ENCODE data around the gene POU3F2.

Gene POU3F2

DNA sequence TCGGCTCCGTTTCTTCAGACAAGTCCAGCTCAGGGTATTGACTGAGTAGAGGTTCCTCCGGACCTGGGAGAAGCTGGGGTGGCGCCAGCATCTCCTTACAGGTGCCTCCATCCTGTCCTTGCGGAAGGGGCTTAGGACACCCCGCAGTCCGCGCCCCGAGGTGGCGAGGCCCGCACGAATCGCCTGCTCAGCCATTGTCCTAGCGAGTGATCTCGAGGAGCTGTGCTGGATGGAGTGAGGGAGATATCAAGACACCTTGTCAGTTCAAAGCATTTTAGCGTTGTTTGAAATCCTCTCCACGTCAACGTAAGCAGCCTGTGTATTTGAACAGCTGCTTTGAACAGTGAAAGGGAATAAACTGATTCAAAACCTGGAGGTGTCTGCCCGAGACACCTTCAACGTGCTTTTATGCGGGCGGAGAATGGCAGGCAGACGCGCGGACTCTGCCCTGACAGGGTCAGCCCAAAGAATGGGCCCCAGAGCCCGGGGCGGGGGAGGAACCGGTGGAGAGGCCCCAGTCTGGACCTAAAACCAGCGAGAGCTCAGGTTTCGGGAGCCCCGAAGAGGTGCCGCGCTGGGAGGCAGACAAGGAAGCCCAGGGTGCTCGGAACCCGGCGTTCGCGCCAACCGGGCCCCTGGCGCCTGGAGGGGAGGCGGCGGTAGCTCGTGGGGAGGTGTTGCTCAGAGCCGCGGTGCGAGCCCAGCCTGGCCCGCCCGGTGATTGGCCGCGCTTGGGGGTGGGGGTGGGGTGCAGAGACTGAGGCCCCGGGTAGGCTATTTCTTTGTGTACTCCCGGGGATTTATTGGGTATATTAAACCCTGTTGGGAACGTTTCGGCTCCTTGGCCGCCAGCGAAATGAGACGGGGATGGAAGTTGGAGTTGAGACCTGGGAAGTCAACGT lies 3.1 kb upstream of the POU3F2 start:
- DNase-seq (ENCODE audit: low spot score), result no peak

DNA sequence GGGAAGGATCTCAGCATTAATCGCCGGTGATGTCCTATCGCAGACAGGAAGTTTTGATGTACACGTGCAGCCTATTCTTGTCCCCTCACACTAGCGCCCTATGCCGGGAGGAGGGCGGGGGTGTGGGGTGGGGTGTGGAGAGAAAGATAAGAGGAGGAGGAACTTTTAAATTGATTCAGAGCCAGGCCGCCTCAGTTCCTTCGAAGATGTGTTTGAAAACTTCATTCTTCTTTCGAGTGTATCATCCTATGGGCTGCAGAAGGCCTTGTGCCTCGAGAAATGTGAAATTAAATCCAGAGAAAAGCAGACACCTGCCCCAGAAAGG lies 2.5 kb upstream of the POU3F2 start:
- no peak for DNase-seq (ENCODE audit: low spot score)

DNA sequence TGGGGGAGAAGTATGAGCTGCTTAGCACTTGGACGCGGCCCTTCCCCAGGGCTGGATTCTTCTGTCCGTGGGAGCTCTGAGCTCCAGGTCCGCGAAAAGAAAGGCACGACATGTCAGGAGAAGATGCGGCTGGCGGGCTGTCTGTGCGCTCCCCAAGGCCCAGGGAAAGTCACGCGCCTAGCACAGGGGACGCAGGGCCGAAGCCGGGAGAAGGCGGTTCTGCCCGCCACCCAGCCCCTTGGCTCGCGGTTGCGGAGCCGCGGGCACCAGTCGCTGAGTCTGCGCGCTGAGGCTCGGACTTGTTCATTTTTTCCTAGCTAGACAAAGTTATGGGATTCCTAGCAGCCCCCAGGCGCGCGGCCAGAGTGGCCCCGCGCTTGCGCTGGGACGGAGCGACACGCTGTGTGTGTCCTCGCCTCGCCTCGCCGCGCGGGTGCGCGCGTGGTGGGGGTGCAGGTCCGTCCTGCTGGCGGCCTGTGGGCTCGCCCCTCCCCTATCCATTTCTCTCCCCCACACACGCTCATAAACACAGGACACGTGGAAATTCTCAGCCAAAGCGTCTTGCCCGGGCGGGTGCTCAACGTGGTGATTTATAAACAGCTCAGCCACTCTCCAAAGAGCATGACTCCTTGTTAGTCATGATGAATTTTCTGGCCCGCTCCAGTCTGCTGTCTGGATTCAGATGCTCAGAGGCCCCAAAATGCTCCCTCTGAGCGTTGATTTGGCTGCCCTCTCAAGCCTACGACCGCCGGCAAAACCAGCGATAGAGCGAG lies 1.9 kb upstream of the POU3F2 start:
- DNase-seq (ENCODE audit: low spot score), result no peak

DNA sequence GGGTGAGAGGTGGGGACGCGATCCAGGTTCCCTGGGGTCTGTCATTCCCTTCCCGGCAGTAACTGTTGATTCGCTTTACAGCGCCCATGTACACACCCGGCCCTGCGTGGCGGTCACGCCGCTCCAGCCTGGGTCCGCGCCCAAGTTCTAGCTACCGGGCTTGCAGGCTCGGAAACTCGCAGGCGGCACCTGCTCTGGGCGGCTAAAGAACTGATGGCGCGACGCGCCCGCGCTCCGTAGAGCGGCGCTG lies 1.4 kb upstream of the POU3F2 start:
- DNase-seq (ENCODE audit: low spot score), result no peak

DNA sequence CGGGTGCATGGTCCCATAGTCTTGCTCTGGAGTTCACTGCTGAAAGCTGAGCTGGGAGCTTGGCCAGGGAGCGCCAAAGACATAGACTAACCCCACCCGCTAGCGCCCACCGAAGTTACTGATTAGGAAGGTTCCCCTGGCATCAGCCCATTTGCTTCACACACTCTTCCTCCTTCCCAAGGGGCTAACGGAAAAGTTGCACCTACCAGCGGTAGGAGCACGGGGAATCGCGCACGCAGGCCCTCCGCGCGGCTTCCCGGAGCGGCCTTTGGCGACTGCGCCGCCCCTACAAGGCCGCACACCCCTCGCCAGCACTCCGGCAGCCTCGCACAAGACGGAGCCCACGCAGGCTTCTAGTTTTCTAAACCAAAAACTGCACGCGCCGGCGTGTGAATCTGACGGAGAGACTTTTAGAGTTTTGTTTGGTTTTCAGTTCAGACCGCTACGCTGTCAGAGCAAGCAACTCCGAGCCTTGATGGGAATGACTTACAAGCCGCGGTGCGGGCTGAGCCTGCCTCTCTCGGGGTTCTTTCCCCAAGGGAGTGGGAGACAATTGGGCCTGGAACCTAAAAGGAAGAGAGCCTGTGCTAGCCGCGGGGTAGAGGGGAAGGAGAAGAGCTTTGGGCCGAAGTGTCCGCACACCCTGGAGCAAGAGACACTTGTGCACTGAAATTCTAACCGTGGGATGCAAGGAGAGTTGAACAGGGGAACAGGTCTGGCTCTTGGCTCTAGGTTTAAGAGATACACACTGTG lies 891 bp upstream of the POU3F2 start:
- DNase-seq (ENCODE audit: low spot score), result no peak

DNA sequence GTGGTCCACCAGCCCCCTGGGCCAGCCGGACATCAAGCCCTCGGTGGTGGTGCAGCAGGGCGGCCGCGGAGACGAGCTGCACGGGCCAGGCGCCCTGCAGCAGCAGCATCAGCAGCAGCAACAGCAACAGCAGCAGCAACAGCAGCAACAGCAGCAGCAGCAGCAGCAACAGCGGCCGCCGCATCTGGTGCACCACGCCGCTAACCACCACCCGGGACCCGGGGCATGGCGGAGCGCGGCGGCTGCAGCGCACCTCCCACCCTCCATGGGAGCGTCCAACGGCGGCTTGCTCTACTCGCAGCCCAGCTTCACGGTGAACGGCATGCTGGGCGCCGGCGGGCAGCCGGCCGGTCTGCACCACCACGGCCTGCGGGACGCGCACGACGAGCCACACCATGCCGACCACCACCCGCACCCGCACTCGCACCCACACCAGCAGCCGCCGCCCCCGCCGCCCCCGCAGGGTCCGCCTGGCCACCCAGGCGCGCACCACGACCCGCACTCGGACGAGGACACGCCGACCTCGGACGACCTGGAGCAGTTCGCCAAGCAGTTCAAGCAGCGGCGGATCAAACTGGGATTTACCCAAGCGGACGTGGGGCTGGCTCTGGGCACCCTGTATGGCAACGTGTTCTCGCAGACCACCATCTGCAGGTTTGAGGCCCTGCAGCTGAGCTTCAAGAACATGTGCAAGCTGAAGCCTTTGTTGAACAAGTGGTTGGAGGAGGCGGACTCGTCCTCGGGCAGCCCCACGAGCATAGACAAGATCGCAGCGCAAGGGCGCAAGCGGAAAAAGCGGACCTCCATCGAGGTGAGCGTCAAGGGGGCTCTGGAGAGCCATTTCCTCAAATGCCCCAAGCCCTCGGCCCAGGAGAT lies 1.0 kb downstream of the POU3F2 start:
- DNase-seq (ENCODE audit: low spot score), result no peak

DNA sequence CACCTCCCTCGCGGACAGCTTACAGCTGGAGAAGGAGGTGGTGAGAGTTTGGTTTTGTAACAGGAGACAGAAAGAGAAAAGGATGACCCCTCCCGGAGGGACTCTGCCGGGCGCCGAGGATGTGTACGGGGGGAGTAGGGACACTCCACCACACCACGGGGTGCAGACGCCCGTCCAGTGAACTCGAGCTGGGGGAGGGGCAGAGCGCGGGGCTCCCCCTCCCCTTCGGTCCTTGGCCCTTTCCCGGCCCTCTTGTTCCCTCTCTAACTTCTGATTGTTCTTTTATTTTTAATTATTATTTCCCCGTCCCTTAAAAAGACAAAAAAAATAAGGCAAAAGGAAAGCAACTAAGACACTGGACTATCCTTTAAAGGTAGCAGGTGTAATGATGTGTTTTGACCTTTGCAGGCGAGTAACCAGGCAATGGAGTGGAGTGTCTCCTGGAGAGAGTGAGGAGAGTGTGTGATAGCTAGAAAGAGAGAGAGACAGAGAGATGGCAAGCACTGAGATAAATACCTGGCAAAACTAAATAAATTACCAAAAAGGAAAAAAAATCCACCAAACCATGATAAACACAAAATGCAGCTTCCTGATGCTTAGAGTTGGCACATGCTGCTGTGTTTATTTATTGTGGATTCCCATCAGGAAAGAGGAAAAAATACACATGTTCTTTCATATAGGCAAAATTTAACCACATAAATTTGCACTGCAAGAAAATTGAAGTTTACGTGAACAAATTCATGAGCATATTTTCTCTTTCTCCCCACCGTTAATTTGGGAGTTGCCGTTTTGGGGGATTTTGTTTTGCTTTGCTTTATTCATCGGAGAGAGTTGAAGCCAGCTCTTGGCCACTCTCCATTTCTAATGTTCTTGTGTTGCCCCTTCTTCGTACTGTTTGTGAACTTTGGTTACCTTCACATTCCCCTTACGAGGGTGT lies 1.9 kb downstream of the POU3F2 start:
- DNase-seq (ENCODE audit: low spot score), result no peak

DNA sequence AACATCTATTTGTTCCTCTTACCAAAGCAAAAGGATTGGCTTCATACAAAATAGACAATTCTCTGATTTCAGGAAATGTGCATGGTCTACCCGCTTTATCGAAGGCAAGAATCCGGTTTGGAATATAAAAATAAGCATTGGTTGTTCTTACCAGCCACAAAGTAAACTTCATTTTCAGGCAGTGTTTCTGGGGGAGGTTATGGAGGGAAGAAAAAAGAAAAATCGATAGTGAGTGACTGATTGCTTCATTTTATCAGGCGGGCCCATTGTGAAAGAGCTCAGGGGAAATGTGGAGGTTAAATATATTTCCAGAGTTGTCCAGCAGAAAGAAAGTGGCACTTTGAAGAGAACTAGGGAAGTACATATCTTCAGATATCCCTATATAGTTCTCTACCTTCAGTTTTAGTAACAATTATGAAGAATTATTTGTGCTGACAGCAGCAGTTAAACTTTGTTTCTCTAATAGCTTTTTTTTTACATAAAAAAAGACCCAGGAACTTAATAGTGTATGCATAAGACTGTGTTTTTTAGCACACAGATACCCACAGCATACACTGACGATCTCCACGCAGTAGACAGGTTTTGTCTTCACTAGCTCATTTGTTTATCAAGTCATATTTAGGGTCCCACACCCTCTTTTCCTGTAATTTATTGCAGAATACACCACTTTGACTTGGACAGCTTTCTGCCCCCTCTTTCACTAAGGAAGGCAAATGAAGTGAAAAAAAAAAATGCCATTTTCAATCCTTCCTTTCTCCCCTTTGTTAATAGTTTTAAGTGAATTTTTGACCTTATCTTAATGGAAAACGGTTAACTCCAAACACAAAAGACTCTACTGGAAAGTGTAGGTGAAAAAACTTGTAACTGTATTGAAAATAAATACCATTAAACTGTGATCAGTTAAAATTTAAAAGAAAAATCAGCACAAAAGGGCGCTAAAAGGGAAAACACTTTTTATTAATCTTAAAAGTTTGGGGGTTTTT lies 2.9 kb downstream of the POU3F2 start:
- DNase-seq (ENCODE audit: low spot score), result no peak

DNA sequence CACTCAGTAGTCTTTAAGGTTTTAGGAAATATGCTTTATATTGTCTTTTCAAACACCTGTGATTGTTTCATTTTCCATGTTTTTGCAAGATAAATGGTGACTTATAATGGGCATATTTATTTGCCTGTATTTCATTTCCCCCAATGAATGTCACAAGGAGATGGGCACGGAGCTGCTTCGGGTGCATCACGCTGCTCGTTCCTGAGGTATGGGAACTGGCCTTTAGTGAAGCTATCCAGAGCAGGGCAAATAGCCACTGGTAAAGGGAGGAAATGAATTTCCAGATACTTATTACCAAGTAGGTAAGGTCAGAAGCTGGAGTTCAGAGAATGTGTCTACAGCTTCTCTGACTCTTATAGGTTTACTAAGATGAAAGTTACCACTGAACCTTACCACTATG lies 3.7 kb downstream of the POU3F2 start:
- DNase-seq (ENCODE audit: low spot score), result no peak

DNA sequence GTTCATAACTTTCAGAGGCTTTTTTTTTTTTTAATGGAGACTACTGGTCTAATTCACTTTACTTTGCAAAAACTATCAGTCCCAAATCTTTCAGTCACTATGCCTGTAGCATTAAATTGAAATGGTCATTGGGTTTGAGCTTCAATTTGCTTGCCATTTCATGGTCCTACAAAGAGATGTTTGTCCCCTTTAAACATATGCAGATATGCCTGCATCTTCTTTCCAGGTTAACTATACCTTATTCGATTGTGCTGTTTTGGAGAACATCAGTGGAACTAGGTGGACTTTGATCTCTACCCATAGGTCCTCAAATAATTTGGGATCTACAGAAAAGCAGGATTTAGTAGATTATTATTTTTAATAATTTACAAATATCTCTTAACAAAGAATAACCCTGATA lies 4.6 kb downstream of the POU3F2 start:
- DNase-seq (ENCODE audit: low spot score), result no peak

DNA sequence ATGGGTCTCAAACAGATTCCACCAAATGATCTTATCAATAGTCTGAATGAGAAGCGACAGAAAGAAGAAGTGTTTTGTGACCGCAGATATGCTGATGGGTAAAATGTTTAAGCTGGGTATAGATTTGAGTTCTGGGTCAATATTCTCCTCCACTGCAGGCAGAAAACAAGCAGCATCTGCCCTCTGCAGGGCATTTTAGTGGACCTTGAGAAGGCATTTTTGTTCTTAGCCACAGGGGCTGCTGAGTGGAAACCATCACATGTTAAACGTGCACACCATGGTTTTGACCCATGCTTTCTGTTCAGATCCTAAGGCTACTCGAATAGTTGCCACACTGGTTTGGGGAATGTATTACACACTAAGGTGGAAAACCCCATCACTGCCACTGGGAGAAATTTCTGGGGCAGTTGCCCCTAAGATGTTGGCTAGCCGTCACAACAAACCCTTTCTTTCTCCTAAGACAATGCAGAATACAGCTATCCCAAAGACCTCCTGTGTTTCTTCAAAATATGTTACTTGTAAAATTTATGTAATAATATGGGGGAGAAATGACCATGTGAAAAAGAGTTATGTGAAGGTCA lies 5.5 kb downstream of the POU3F2 start:
- no peak for DNase-seq (ENCODE audit: low spot score)

DNA sequence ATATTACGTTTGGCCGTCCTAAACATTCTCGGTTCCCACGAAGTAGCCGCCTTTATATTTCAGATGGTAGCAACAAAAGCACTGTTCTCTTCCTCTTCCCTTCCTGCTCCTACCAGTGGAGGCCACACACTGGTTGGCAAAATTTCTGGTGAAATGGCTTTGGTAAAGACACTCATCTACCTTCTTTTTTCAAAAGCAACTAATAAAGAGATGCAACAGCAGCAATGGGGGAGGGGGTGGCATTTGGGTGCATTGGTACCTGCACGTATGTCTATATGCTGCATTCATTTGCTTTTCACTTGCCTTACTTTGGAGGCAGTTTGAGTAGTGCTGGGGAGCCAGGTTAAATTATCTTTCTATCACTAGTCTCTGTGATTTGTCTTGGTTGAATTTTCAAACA lies 6.0 kb downstream of the POU3F2 start:
- DNase-seq (ENCODE audit: low spot score), result no peak

DNA sequence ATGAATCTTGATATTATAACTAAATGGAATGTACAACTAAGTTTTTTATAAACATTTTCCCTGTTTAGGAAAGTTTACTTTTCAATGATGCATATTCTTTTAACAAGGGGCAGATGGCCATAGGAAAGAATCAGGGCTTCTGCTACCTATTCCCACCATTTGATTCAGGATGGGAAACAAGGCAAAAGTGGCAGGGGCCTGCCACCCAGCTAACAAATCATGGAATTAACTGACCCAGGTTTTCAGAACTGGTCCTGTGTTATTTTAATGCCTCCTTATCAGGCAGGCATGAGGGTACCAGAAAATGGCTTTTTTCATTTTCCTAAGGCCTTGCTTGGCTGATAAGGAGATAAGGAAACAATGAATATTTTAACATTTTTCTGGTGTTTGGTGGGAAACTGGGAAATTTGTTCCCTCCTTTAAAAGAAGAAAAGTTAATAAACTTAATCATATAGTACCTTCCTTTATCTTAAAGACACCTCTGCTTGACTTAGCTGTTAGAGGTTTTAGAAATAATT lies 6.7 kb downstream of the POU3F2 start:
- DNase-seq (ENCODE audit: low spot score), result no peak

DNA sequence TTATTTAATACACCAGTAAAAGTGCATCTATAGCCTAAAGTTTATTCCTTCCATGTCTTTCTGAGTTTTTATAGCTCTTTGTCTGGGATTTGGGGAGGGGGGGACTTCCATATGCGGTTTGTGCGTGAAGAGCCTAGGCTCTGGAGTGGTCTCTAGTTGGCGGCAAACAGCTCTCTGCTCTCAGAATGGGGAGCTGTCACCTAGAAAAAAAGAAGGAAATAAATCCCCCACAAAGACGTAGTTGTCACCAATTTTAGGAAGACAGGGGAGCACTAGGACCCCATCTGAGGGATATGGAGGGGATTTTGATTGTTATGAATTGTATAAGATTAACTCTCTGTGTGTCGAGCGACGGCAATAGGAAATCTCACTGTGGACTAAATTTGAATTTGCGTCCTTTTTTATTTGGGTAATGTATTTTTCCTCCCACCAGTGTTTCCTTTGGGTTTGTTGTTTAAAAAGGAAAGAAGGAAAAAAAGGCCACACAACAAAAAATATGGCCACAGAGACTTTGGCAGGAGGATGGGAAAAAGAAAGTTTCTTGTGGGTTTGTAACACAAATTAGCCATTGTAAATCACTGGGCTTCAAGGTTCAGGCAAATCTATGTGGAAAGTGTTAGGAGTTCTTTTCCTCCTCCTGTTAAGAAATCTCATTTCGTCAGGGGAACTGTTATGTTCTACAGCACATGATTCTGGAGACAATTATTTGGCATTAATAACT lies 7.4 kb downstream of the POU3F2 start:
- DNase-seq (ENCODE audit: low spot score), result no peak

DNA sequence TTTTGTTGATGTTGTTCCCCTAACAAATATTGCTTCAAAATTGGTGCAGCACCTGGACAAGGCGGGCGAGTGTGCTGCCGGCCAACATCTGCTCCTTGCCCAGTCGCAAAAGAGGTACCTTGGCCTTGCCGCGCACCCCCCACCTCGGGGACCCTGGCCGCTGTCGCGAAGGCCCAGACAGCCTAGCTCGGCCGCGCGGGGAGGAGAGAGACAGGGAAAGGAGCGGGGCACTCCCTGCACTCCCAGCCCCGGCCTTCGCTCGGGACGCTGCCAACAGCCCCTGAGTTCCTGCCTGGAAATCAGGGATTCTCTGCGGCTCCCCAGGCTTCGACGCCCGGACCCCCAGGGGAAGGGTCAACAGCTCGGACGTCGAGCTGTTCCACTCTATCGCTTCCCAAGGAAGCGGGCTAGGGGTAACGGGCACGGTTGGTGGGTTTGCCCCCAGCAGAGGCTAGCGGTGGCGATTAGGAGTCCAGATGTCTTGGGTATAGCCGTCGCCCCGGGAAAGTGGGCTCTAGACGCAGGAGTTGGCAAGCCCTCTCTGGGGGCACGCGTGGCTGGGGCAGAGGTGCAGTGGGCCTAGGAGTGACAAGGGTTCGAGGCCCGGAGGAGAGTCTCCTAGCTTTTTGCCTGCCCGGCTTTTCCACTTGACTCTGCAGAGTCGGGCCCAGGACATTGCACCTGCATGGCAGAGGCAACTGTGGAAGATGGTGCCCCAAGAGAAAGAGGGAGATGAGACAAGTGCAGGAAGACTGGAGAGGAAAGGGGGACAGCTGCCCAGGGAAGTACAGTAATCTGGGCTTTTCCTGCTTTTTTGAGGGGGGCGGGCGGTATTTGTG lies 8.2 kb downstream of the POU3F2 start:
- DNase-seq (ENCODE audit: low spot score), result no peak

DNA sequence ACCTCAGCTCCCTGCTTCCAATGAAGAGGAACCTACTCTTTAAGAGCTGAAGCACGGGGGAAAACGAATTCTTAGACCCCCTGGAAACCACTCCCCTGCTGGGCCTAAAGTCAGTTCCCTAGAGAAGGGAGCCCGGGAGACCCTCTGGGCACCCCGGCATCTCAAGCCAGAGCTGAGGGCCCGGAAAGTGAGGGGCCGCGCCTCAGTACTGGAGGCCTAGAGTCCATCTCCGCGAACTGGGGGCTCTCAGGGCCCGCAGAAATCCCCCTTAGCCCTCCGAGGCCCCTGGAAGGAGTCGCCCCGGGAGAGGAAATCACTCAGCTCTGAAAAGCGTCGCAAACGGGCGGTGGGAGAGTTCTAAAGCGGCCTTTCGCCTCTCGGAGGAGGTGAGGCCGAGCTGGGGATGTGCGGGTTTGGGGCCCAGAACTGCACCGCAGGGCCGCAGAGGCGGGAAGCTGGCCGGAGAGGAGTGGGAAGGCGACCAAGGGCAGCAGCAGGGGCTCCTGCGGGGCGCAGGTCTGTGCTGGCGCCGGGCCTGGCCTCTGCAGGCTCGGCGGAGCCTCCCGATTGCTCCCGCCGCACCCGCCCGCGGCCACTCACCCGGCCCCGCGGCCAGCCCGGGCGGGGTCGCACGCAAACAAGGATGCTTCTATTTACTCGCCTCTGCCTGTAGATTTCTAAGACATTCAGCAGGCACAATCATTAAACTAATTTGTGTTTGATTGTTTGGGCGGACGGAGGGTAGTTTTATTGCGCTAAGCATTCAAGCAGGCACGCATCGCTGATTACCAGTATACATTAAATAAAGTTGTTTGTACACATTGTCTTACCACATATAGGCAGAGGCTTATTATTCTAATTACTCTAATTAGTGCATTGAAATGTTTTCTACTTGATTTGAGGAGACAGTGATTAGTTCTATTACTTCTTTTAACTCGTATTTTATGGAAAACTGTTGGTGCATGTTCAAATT lies 9.2 kb downstream of the POU3F2 start:
- DNase-seq (ENCODE audit: low spot score), result no peak

Data from CD4-positive, alpha-beta T cell treated with Interleukin-15 for 4 hours (primary cell).